ENCODE measurements around the gene SDSL.

GRCh38 chr12:113401066-113402000, 20.8 kb upstream of the SDSL start:
- TF ChIP-seq ZNF626 (tag by site-specific recombination; IDR thresholded peaks at IDR 0.05) (no peak), CTCF (tag by site-specific recombination; IDR thresholded peaks at IDR 0.05) (no peak), SETDB1 (IDR thresholded peaks at IDR 0.05; ENCODE audit: insufficient read length, low read length) (no peak), ZNF510 (tag by site-specific recombination; IDR thresholded peaks at IDR 0.05; ENCODE audit: insufficient replicate concordance) (no peak), SP2 (tag by site-specific recombination; IDR thresholded peaks at IDR 0.05) (no peak), ZNF112 (tag by site-specific recombination; IDR thresholded peaks at IDR 0.05) (no peak), SP7 (tag by site-specific recombination; IDR thresholded peaks at IDR 0.05) (no peak)
- TF ChIP-seq, protein P1, sequence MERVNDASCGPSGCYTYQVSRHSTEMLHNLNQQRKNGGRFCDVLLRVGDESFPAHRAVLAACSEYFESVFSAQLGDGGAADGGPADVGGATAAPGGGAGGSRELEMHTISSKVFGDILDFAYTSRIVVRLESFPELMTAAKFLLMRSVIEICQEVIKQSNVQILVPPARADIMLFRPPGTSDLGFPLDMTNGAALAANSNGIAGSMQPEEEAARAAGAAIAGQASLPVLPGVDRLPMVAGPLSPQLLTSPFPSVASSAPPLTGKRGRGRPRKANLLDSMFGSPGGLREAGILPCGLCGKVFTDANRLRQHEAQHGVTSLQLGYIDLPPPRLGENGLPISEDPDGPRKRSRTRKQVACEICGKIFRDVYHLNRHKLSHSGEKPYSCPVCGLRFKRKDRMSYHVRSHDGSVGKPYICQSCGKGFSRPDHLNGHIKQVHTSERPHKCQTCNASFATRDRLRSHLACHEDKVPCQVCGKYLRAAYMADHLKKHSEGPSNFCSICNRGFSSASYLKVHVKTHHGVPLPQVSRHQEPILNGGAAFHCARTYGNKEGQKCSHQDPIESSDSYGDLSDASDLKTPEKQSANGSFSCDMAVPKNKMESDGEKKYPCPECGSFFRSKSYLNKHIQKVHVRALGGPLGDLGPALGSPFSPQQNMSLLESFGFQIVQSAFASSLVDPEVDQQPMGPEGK (tag by site-specific recombination; IDR thresholded peaks at IDR 0.05), result no peak
- TF ChIP-seq, protein P2, sequence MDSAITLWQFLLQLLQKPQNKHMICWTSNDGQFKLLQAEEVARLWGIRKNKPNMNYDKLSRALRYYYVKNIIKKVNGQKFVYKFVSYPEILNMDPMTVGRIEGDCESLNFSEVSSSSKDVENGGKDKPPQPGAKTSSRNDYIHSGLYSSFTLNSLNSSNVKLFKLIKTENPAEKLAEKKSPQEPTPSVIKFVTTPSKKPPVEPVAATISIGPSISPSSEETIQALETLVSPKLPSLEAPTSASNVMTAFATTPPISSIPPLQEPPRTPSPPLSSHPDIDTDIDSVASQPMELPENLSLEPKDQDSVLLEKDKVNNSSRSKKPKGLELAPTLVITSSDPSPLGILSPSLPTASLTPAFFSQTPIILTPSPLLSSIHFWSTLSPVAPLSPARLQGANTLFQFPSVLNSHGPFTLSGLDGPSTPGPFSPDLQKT (IDR thresholded peaks at IDR 0.05; ENCODE audit: borderline replicate concordance, low read depth, low read length), result no peak
- TF ChIP-seq, protein P3, sequence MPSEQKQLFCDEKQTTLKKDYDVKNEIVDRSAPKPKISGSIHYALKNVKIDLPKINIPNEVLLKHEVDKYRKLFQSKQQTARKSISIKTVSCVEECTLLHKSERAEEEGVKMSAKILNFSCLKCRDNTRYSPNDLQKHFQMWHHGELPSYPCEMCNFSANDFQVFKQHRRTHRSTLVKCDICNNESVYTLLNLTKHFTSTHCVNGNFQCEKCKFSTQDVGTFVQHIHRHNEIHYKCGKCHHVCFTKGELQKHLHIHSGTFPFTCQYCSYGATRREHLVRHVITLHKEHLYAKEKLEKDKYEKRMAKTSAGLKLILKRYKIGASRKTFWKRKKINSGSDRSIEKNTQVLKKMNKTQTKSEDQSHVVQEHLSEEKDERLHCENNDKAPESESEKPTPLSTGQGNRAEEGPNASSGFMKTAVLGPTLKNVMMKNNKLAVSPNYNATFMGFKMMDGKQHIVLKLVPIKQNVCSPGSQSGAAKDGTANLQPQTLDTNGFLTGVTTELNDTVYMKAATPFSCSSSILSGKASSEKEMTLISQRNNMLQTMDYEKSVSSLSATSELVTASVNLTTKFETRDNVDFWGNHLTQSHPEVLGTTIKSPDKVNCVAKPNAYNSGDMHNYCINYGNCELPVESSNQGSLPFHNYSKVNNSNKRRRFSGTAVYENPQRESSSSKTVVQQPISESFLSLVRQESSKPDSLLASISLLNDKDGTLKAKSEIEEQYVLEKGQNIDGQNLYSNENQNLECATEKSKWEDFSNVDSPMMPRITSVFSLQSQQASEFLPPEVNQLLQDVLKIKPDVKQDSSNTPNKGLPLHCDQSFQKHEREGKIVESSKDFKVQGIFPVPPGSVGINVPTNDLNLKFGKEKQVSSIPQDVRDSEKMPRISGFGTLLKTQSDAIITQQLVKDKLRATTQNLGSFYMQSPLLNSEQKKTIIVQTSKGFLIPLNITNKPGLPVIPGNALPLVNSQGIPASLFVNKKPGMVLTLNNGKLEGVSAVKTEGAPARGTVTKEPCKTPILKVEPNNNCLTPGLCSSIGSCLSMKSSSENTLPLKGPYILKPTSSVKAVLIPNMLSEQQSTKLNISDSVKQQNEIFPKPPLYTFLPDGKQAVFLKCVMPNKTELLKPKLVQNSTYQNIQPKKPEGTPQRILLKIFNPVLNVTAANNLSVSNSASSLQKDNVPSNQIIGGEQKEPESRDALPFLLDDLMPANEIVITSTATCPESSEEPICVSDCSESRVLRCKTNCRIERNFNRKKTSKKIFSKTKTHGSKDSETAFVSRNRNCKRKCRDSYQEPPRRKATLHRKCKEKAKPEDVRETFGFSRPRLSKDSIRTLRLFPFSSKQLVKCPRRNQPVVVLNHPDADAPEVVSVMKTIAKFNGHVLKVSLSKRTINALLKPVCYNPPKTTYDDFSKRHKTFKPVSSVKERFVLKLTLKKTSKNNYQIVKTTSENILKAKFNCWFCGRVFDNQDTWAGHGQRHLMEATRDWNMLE (tag by site-specific recombination; conservative IDR thresholded peaks at IDR 0.05; ENCODE audit: low read depth), result no peak

All from HEK293 (cell line).